IMR-90 (cell line): Measurements from ENCODE around the gene CALD1. TPM values are rescaled to one million over a fixed set of nuclear protein-coding genes. Genes with fewer than 3 reads are reported as not detected.

Experiments
- ATAC-seq: fragments of 200-7000 bp; cut with Tn5 transposase; 2 replicates; pipeline ENCODE4 v1.9.1; 2020; ENCODE audit warnings: low read depth, mild to moderate bottlenecking, moderate library complexity
- Bru-seq: library from RNA; stranded (reverse); fragments of 400-500 nt; gene quantifications from one replicate; lab custom pipeline; 2021; lab: Mats Ljungman, UMichigan
- BruChase-seq, 2 experiments: library from RNA; stranded (reverse); fragments of 400-500 nt; gene quantifications; one replicate each; lab custom pipeline; 2021; lab: Mats Ljungman, UMichigan
- BruUV-seq: library from RNA; stranded (reverse); fragments of 400-500 nt; replicated peaks from 2 replicates; lab custom pipeline; 2021; lab: Mats Ljungman, UMichigan
- CTCF ChIA-PET: fragments of 300-600 bp; formaldehyde crosslinking; extraction: SDS; loops from one replicate; lab custom pipeline; 2021; ENCODE audit warnings: antibody characterized with exemption; lab: Yijun Ruan, JAX
- POLR2A ChIA-PET: fragments of 300-600 bp; sonication (Branson Sonifier 250); formaldehyde crosslinking; loops from one replicate; lab custom pipeline; 2022; ENCODE audit warnings: antibody characterized with exemption; ENCODE audit not compliant: unreplicated experiment; lab: Charles Lee
- DNase-seq: peaks from one replicate; pipeline ENCODE4 v3.0.0; 2013
- H2AFZ ChIP-seq: replicated peaks from 2 replicates; pipeline ENCODE3; 2013; ENCODE audit warnings: low read length, mild to moderate bottlenecking; ENCODE audit not compliant: poor library complexity
- H2AK5ac ChIP-seq: 2 replicates; pipeline ENCODE4 v1.6.1; 2013; ENCODE audit warnings: low read depth, low read length, inconsistent platforms
- H2AK9ac ChIP-seq: replicated peaks from 2 replicates; pipeline ENCODE3; 2013; ENCODE audit warnings: mild to moderate bottlenecking, low read depth, low read length, moderate library complexity; ENCODE audit not compliant: poor library complexity
- H2BK120ac ChIP-seq: 2 replicates; pipeline ENCODE4 v1.6.1; 2013; ENCODE audit warnings: low read depth, low read length, inconsistent platforms
- H2BK15ac ChIP-seq: 3 replicates; pipeline ENCODE4 v1.6.1; 2013; ENCODE audit warnings: low read depth, low read length, inconsistent platforms
- H2BK20ac ChIP-seq: 2 replicates; pipeline ENCODE4 v1.6.1; 2013; ENCODE audit warnings: low read depth, mild to moderate bottlenecking, inconsistent platforms, low read length, moderate library complexity
- H2BK5ac ChIP-seq: 2 replicates; pipeline ENCODE4 v1.6.1; 2013; ENCODE audit warnings: mild to moderate bottlenecking, low read depth, low read length, inconsistent platforms; ENCODE audit not compliant: poor library complexity, severe bottlenecking
- H3K14ac ChIP-seq: replicated peaks from 2 replicates; pipeline ENCODE4 v1.6.1; 2013; ENCODE audit warnings: low read depth, low read length, inconsistent platforms
- H3K18ac ChIP-seq: 2 replicates; pipeline ENCODE4 v1.6.1; 2013; ENCODE audit warnings: low read depth, low read length, control low read depth
- H3K23ac ChIP-seq: 2 replicates; pipeline ENCODE4 v1.6.1; 2013; ENCODE audit warnings: low read depth, low read length, inconsistent platforms
- H3K27ac ChIP-seq: 2 replicates; pipeline ENCODE4 v1.5.1; 2013; ENCODE audit warnings: mild to moderate bottlenecking, control low read depth, low read length; ENCODE audit not compliant: insufficient read depth
- H3K27me3 ChIP-seq: 2 replicates; pipeline ENCODE4 v1.6.1; 2013; ENCODE audit warnings: low read length; ENCODE audit not compliant: control insufficient read depth, insufficient read depth
- H3K36me3 ChIP-seq: 2 replicates; pipeline ENCODE4 v1.6.1; 2013; ENCODE audit warnings: low read length, mixed read lengths; ENCODE audit not compliant: control insufficient read depth, insufficient read depth
- H3K4ac ChIP-seq: 2 replicates; pipeline ENCODE4 v1.6.1; 2013; ENCODE audit warnings: low read depth, low read length, inconsistent platforms
- H3K4me1 ChIP-seq: 2 replicates; pipeline ENCODE4 v1.6.1; 2013; ENCODE audit warnings: low read length, mixed read lengths; ENCODE audit not compliant: control insufficient read depth, insufficient read depth
- H3K4me2 ChIP-seq: 2 replicates; pipeline ENCODE4 v1.6.1; 2013; ENCODE audit warnings: low read depth, mild to moderate bottlenecking, control low read depth, low read length, moderate library complexity
- H3K4me3 ChIP-seq: 2 replicates; pipeline ENCODE4 v1.5.1; 2013; ENCODE audit warnings: low read depth, mild to moderate bottlenecking, control low read depth, low read length, moderate library complexity; ENCODE audit not compliant: insufficient read depth
- H3K56ac ChIP-seq: 2 replicates; pipeline ENCODE4 v1.6.1; 2013; ENCODE audit warnings: low read length, inconsistent platforms; ENCODE audit not compliant: insufficient read depth; ENCODE audit errors: extremely low read depth
- H3K79me1 ChIP-seq, 2 experiments: 2 replicates each; pipeline ENCODE4 v1.6.1; 2013; ENCODE audit warnings: low read length in 2 of 2, inconsistent platforms in 1 of 2, low read depth in 1 of 2
- H3K9ac ChIP-seq: 2 replicates; pipeline ENCODE4 v1.6.1; 2013; ENCODE audit warnings: low read depth, low read length, control low read depth
- H3K9me1 ChIP-seq: 2 replicates; pipeline ENCODE4 v1.6.1; 2013; ENCODE audit warnings: low read length, inconsistent platforms; ENCODE audit not compliant: insufficient read depth
- H3K9me3 ChIP-seq: 2 replicates; pipeline ENCODE4 v1.6.1; 2013; ENCODE audit warnings: low read length; ENCODE audit not compliant: control insufficient read depth, insufficient read depth
- H4K20me1 ChIP-seq: 2 replicates; pipeline ENCODE4 v1.6.1; 2013; ENCODE audit warnings: low read length, inconsistent platforms; ENCODE audit not compliant: insufficient read depth
- H4K5ac ChIP-seq: 2 replicates; pipeline ENCODE4 v1.6.1; 2013; ENCODE audit warnings: mild to moderate bottlenecking, low read depth, low read length, control low read depth
- H4K8ac ChIP-seq, 2 experiments: 2 replicates each; pipeline ENCODE4 v1.6.1; 2013; ENCODE audit warnings: low read depth in 2 of 2, low read length in 2 of 2, control low read depth in 1 of 2, inconsistent platforms in 1 of 2
- H4K91ac ChIP-seq: 2 replicates; pipeline ENCODE4 v1.6.1; 2013; ENCODE audit warnings: low read depth, low read length, inconsistent platforms; ENCODE audit not compliant: insufficient read depth
- BHLHE40 ChIP-seq: fragments of 150-350 bp; IDR thresholded peaks from 2 replicates; pipeline ENCODE4 v1.6.1; 2016; ENCODE audit warnings: mild to moderate bottlenecking, low read depth, low read length
- CEBPB ChIP-seq: IDR thresholded peaks from 2 replicates; pipeline ENCODE4 v1.6.1; 2012; ENCODE audit warnings: low read depth, low read length, improper control_type of control experiment
- MAFK ChIP-seq: IDR thresholded peaks from 2 replicates; pipeline ENCODE4 v1.6.1; 2012; ENCODE audit warnings: low read depth, low read length, improper control_type of control experiment
- MAZ ChIP-seq: IDR thresholded peaks from 2 replicates; pipeline ENCODE4 v1.6.1; 2012; ENCODE audit warnings: low read depth, mild to moderate bottlenecking, low read length, improper control_type of control experiment, moderate library complexity, borderline replicate concordance
- MXI1 ChIP-seq: IDR thresholded peaks from 2 replicates; pipeline ENCODE4 v1.6.1; 2012; ENCODE audit warnings: low read depth, mild to moderate bottlenecking, low read length, moderate library complexity, borderline replicate concordance
- POLR2A ChIP-seq: IDR thresholded peaks from 2 replicates; pipeline ENCODE4 v1.6.1; 2012; ENCODE audit warnings: mild to moderate bottlenecking, low read depth, low read length
- RAD21 ChIP-seq: IDR thresholded peaks from 2 replicates; pipeline ENCODE4 v1.6.1; 2012; ENCODE audit warnings: low read length, improper control_type of control experiment
- RCOR1 ChIP-seq: IDR thresholded peaks from 2 replicates; pipeline ENCODE4 v1.6.1; 2012; ENCODE audit warnings: mild to moderate bottlenecking, low read length, improper control_type of control experiment; ENCODE audit not compliant: insufficient replicate concordance
- SMC3 ChIP-seq: fragments of 150-350 bp; IDR thresholded peaks from 2 replicates; pipeline ENCODE4 v1.6.1; 2016; ENCODE audit warnings: low read depth, mild to moderate bottlenecking, antibody characterized with exemption, low read length, moderate library complexity
- WGBS, 2 experiments: methylation state at CpG; one replicate each; pipeline versions ENCODE4 v1.1.5 to v1.1.7; 2013; ENCODE audit warnings: missing lambda C conversion rate in 2 of 2; ENCODE audit not compliant: insufficient read length in 1 of 2; ENCODE audit errors: extremely low coverage in 2 of 2; 5-methylcytosine and 5-hydroxymethylcytosine counted together
- dilution Hi-C: fragments of 300-500 bp; cut with HindIII; formaldehyde crosslinking; loops from one replicate; pipeline ENCODE4 v1.14.3; 2018; ENCODE audit warnings: low sequenced_read_pairs; ENCODE audit not compliant: unreplicated experiment
- in situ Hi-C: fragments of 300-500 bp; cut with MboI; formaldehyde crosslinking; loops from 3 replicates; pipeline ENCODE4 v1.14.3; 2019; ENCODE audit warnings: low sequenced_read_pairs, inconsistent platforms, mixed read lengths
- intact Hi-C: fragments of 100-400 bp; cut with micrococcal nuclease; formaldehyde crosslinking; loops from 2 replicates; pipeline ENCODE4 v1.10.0; 2022
- long read RNA-seq: library from polyadenylated mRNA; unstranded; transcript quantifications from one replicate; pipeline ENCODE4 v2.0.0, GENCODE V29; 2021; ENCODE audit not compliant: unreplicated experiment
- polyA plus RNA-seq, 3 experiments: library from polyadenylated mRNA; depleted of rRNA; stranded (reverse); fragments of >200 nt; gene quantifications; 2 replicates each; pipeline ENCODE4 v1.2.3, GENCODE V29; 2012; ENCODE audit warnings: low replicate concordance in 1 of 3
- total RNA-seq: library from RNA; depleted of rRNA; stranded (reverse); fragments of >200 nt; gene quantifications from 2 replicates; pipeline ENCODE4 v1.2.3, GENCODE V29; 2012; rRNA removed
- TF ChIP-seq, protein P1 (sequence below): fragments of 150-350 bp; IDR thresholded peaks from 2 replicates; pipeline ENCODE4 v1.6.1; 2016; ENCODE audit warnings: low read depth, mild to moderate bottlenecking, low read length, moderate library complexity, borderline replicate concordance

The CALD1 gene, protein sequence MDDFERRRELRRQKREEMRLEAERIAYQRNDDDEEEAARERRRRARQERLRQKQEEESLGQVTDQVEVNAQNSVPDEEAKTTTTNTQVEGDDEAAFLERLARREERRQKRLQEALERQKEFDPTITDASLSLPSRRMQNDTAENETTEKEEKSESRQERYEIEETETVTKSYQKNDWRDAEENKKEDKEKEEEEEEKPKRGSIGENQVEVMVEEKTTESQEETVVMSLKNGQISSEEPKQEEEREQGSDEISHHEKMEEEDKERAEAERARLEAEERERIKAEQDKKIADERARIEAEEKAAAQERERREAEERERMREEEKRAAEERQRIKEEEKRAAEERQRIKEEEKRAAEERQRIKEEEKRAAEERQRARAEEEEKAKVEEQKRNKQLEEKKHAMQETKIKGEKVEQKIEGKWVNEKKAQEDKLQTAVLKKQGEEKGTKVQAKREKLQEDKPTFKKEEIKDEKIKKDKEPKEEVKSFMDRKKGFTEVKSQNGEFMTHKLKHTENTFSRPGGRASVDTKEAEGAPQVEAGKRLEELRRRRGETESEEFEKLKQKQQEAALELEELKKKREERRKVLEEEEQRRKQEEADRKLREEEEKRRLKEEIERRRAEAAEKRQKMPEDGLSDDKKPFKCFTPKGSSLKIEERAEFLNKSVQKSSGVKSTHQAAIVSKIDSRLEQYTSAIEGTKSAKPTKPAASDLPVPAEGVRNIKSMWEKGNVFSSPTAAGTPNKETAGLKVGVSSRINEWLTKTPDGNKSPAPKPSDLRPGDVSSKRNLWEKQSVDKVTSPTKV
- 487 and 532 TPM in 2 replicates for total RNA-seq
- polyA plus RNA-seq (2012; rRNA removed) = 375 and 382 TPM in 2 replicates
- 140 and 308 TPM in 2 replicates for polyA plus RNA-seq (2012; cell fraction: cytosol; rRNA removed)
- 114 and 384 TPM in 2 replicates for polyA plus RNA-seq (2012; cell fraction: nucleus; rRNA removed; ENCODE audit: low replicate concordance)
- percentile 99 among the genes with signal in this experiment for Bru-seq, nascent RNA
- BruChase-seq, experiment 1, labeled RNA remaining after a 6-hour chase = percentile 95 among the genes with signal in this experiment
- percentile 93 among the genes with signal in this experiment for BruChase-seq, experiment 2, labeled RNA remaining after a 2-hour chase
- long read RNA-seq, full-length matches to known transcripts = 324 of 665 reads
- long read RNA-seq, partial matches to known transcripts = 223 of 665 reads
- long read RNA-seq, other reads (novel, unspliced or antisense) = 118 of 665 reads

DNA sequence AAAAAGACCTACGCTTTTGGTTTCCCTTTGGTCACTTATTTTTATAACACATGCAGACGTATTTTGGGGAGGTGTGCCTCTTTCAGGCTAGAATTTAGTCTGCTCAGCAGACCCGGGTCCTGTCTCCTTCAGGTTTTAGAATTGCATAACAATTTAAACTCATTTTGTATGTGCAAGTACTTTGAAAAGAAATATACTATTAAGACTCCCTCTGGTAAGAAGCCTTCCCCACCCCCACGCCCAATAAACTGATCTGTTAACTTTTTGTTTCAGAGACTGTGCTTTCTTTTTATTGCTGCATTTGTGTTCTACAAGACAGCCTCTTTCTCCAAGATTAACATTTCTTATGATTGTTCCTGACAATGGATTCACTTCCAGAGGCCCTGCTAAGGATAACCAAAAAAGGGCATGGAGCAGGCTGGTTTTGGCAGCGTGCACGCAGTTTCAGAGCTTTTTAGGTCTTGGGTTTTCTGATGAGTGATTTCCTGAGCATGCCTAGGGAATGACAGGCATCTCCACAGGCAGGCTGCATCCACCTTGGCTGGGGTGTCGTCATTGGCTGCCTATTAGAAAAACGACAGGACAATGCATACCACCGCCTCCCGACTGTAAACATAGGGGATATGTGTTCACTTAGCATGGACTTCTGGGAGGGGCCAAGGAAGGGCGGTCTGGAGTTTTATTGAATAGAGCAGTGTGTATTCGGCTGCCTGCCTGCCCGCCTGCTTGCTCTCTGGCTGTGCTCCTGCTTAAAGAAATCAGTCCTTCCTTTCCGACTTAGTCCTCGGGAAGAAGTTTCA, at the start of gene CALD1:
TSS of gene CALD1 (plus strand) at position 694 of the 800 bp plus-strand sequence. CDS start 88,100 bp downstream, outside the sequence.
- peak within 1 kb of the TSS; percentile 86 for H3K27ac ChIP-seq
- H2AFZ ChIP-seq = peak within 1 kb of the TSS; percentile 72
- ChIA-PET POLR2A (interaction anchor here (0.6 to 2.7 kb wide), 6 partner anchors 10 to 89 kb away, joined by 3 to 16 read pairs (median 8); no protein-coding TSS in a partner anchor), CTCF (no interaction called here)
- peaks cover 34% of the 10 kb centered on the region for H4K20me1 ChIP-seq
- peak within 1 kb of the TSS; percentile 98 for H4K91ac ChIP-seq
- peaks cover 21% of the 10 kb centered on the region for H3K4me1 ChIP-seq
- H2BK15ac ChIP-seq = peak within 1 kb of the TSS; percentile 98
- peak within 1 kb of the TSS; percentile 96 for H3K4ac ChIP-seq
- peak; percentile 99 for DNase-seq
- dilution Hi-C loops = no loop called here
- H3K4me2 ChIP-seq = peak within 1 kb of the TSS; percentile 90
- peak within 1 kb of the TSS; percentile 93 to 96 for H4K8ac ChIP-seq
- peak within 1 kb of the TSS; percentile 98 for H2BK120ac ChIP-seq
- intact Hi-C loops = loop anchor here (1.0 to 5.0 kb wide), 5 partner anchors 36 to 132 kb away; partner anchors contain the start of gene BPGM
- H4K5ac ChIP-seq = peak within 1 kb of the TSS; percentile 97
- H3K9ac ChIP-seq = peak within 1 kb of the TSS; percentile 90
- H3K36me3 ChIP-seq = peaks cover 9% of the 10 kb centered on the region
- peak within 1 kb of the TSS; percentile 91 for H2BK5ac ChIP-seq
- peak within 1 kb of the TSS; percentile 100 for H3K56ac ChIP-seq
- no peaks in the 10 kb centered on the region for H3K27me3 ChIP-seq
- H3K23ac ChIP-seq = peak within 1 kb of the TSS; percentile 96
- H2BK20ac ChIP-seq = peak within 1 kb of the TSS; percentile 97
- WGBS, 2 experiments = no CpG with 5 or more reads among the region's 15 CpGs
- ATAC-seq = peak; percentile 91
- peak within 1 kb of the TSS; percentile 98 for H3K18ac ChIP-seq
- H3K9me3 ChIP-seq = no peaks in the 10 kb centered on the region
- H3K14ac ChIP-seq = peak within 1 kb of the TSS; percentile 97
- peaks cover 27% of the 10 kb centered on the region for H3K9me1 ChIP-seq
- peak within 1 kb of the TSS; percentile 66 for H3K4me3 ChIP-seq
- BruUV-seq = no TSS peak
- H3K79me1 ChIP-seq = peaks cover 0 to 33% of the 10 kb centered on the region in 2 experiments; a peak in 2 of 4 replicates
- in situ Hi-C loops = no loop called here
- H2AK9ac ChIP-seq = peak within 1 kb of the TSS; percentile 87
- peak within 1 kb of the TSS; percentile 73 for H2AK5ac ChIP-seq
- TF ChIP-seq RCOR1 = peak; percentile 36
- peak; percentile 82 for TF ChIP-seq CEBPB
- no peak; the same call in 1 of the 2 replicates for TF ChIP-seq SMC3
- peak; percentile 98 for TF ChIP-seq POLR2A
- no peak; the same call in 1 of the 2 replicates for TF ChIP-seq RAD21
- peak; percentile 55; the same call in 1 of the 2 replicates for TF ChIP-seq MAZ
- peak; percentile 72 for TF ChIP-seq MXI1
- peak; percentile 33; the same call in 1 of the 2 replicates for TF ChIP-seq BHLHE40
- TF ChIP-seq, protein P1, sequence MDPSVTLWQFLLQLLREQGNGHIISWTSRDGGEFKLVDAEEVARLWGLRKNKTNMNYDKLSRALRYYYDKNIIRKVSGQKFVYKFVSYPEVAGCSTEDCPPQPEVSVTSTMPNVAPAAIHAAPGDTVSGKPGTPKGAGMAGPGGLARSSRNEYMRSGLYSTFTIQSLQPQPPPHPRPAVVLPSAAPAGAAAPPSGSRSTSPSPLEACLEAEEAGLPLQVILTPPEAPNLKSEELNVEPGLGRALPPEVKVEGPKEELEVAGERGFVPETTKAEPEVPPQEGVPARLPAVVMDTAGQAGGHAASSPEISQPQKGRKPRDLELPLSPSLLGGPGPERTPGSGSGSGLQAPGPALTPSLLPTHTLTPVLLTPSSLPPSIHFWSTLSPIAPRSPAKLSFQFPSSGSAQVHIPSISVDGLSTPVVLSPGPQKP = no peak
- no peak for TF ChIP-seq MAFK
